ENCODE data around the gene POLR2L. TPM values are rescaled to one million over a fixed set of nuclear protein-coding genes. Genes with fewer than 3 reads are reported as not detected.

POLR2L gene
- total RNA-seq, 1 donor from 2014 or later, result 142 TPM

GRCh38 chr11:875203-875602, 32.9 kb upstream of the POLR2L start:
- no peaks in the 10 kb centered on the region for H3K27me3 Mint-ChIP-seq (ENCODE audit: low read depth)
- H3K4me1 Mint-ChIP-seq (ENCODE audit: low read depth), result peaks cover 4% of the 10 kb centered on the region
- no peaks in the 10 kb centered on the region for H3K9me3 Mint-ChIP-seq (ENCODE audit: low read depth)
- TF ChIP-seq CTCF (IDR thresholded peaks at IDR 0.05), result no peak
- no peak for DNase-seq (ENCODE audit: low spot score)
- peaks cover 7% of the 10 kb centered on the region for H3K36me3 Mint-ChIP-seq (ENCODE audit: low read depth)
- no peak overlapping the region for H3K4me3 Mint-ChIP-seq (ENCODE audit: unreplicated experiment)
- no peak overlapping the region for H3K27ac Mint-ChIP-seq (ENCODE audit: unreplicated experiment)

- Mint-ChIP-seq H3K9me3 (ENCODE audit: low read depth) (no peaks in the 10 kb centered on the region), H3K27me3 (ENCODE audit: low read depth) (no peaks in the 10 kb centered on the region), H3K4me3 (ENCODE audit: unreplicated experiment) (no peak overlapping the region), H3K36me3 (ENCODE audit: low read depth) (peaks cover 4% of the 10 kb centered on the region), H3K27ac (ENCODE audit: unreplicated experiment) (no peak overlapping the region), H3K4me1 (ENCODE audit: low read depth) (peaks cover 4% of the 10 kb centered on the region)
- TF ChIP-seq CTCF (IDR thresholded peaks at IDR 0.05), result no peak
- DNase-seq (ENCODE audit: low spot score), result no peak
Observed at GRCh38 chr11:873706-874105, 31.4 kb upstream of the POLR2L start.

GRCh38 chr11:872799-873198, 30.5 kb upstream of the POLR2L start:
- Mint-ChIP-seq H3K9me3 (ENCODE audit: low read depth) (no peaks in the 10 kb centered on the region), H3K27me3 (ENCODE audit: low read depth) (no peaks in the 10 kb centered on the region), H3K36me3 (ENCODE audit: low read depth) (peaks cover 4% of the 10 kb centered on the region), H3K4me1 (ENCODE audit: low read depth) (peaks cover 4% of the 10 kb centered on the region), H3K27ac (ENCODE audit: unreplicated experiment) (no peak overlapping the region), H3K4me3 (ENCODE audit: unreplicated experiment) (no peak overlapping the region)
- DNase-seq (ENCODE audit: low spot score), result no peak
- TF ChIP-seq CTCF (IDR thresholded peaks at IDR 0.05), result no peak

- H3K9me3 Mint-ChIP-seq (ENCODE audit: low read depth), result no peaks in the 10 kb centered on the region
- H3K4me3 Mint-ChIP-seq (ENCODE audit: unreplicated experiment), result no peak overlapping the region
- H3K4me1 Mint-ChIP-seq (ENCODE audit: low read depth), result peaks cover 4% of the 10 kb centered on the region
- H3K27ac Mint-ChIP-seq (ENCODE audit: unreplicated experiment), result no peak overlapping the region
- no peak for DNase-seq (ENCODE audit: low spot score)
- H3K36me3 Mint-ChIP-seq (ENCODE audit: low read depth), result peaks cover 3% of the 10 kb centered on the region
- no peak for TF ChIP-seq CTCF (IDR thresholded peaks at IDR 0.05)
- no peaks in the 10 kb centered on the region for H3K27me3 Mint-ChIP-seq (ENCODE audit: low read depth)
Observed at GRCh38 chr11:871472-871871, 29.1 kb upstream of the POLR2L start.

- Mint-ChIP-seq H3K27me3 (ENCODE audit: low read depth) (no peaks in the 10 kb centered on the region), H3K4me3 (ENCODE audit: unreplicated experiment) (no peak overlapping the region), H3K27ac (ENCODE audit: unreplicated experiment) (no peak overlapping the region), H3K9me3 (ENCODE audit: low read depth) (no peaks in the 10 kb centered on the region), H3K4me1 (ENCODE audit: low read depth) (peaks cover 4% of the 10 kb centered on the region), H3K36me3 (ENCODE audit: low read depth) (peaks cover 3% of the 10 kb centered on the region)
- DNase-seq (ENCODE audit: low spot score), result no peak
- peak; percentile 11 for TF ChIP-seq CTCF (IDR thresholded peaks at IDR 0.05)
Observed at GRCh38 chr11:870418-870817, 28.1 kb upstream of the POLR2L start.

Data from chondrocyte (in vitro differentiated cells).